HAP-1 (cell line): Measurements from ENCODE around the gene POFUT1.
"Not testable (repeated sequence)": the region's sequence is repeated elsewhere in the genome, so short reads cannot be mapped to it uniquely, and the experiment has no call there.

Experiments
- DNase-seq, 2 experiments: peaks; one replicate each; pipeline ENCODE4 v3.0.0-alpha.2; 2016 to 2020; ENCODE audit warnings: low spot score in 2 of 2
- H3K27me3 ChIP-seq: fragments of 250-450 bp; sonication (Bioruptor Pico); 2 replicates; pipeline ENCODE4 v1.5.1; 2020; ENCODE audit warnings: low read depth, mild to moderate bottlenecking, moderate library complexity
- H3K36me3 ChIP-seq: fragments of 250-450 bp; sonication (Bioruptor Pico); replicated peaks from 2 replicates; pipeline ENCODE4 v1.5.1; 2020; ENCODE audit warnings: mild to moderate bottlenecking
- H3K4me1 ChIP-seq: fragments of 250-450 bp; sonication (Bioruptor Pico); 2 replicates; pipeline ENCODE4 v1.5.1; 2020; ENCODE audit warnings: mild to moderate bottlenecking
- H3K4me3 ChIP-seq: fragments of 250-450 bp; sonication (Bioruptor Pico); 2 replicates; pipeline ENCODE4 v1.5.1; 2020; ENCODE audit warnings: mild to moderate bottlenecking, moderate library complexity
- H3K9me3 ChIP-seq: fragments of 250-450 bp; sonication (Bioruptor Pico); 2 replicates; pipeline ENCODE4 v1.5.1; 2020; ENCODE audit warnings: mild to moderate bottlenecking, moderate library complexity
- in situ Hi-C: fragments of 300-500 bp; cut with MboI; formaldehyde crosslinking; loops from 3 replicates; pipeline ENCODE4 v1.14.3; 2020; ENCODE audit warnings: low sequenced_read_pairs, inconsistent platforms, mixed read lengths

POFUT1 gene

DNA sequence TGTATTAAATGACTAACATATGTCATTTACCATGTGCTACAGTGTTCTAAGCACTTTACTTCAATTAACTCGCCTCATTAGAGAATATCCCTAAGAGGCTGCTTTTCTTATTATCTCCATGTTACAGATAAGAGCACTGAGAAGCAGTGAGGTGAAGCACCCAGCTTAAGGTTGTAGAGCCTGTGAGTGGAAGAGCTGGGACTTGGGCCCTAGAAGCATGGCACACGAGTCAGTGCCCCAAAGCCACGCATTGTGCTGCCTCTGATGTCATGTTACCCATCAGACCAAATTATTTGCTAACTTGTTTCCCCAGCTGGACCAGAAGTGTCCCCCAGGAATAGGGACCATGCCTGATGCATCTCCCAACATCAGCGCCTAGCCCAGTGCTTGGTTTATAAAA is 34.1 kb downstream of the POFUT1 start:
- Histone ChIP-seq H3K27me3 (0 out of 2 replicates have a peak, but pooled peaks cover 3% of the 10 kb centered on the region), H3K9me3 (no peaks in the 10 kb centered on the region), H3K36me3 (peaks cover 1% of the 10 kb centered on the region; the same call in 1 of the 2 replicates), H3K4me3 (no peak overlapping the region), H3K4me1 (peaks cover 10% of the 10 kb centered on the region)
- in situ Hi-C loops: no loop called here
- DNase-seq: no peak

DNA sequence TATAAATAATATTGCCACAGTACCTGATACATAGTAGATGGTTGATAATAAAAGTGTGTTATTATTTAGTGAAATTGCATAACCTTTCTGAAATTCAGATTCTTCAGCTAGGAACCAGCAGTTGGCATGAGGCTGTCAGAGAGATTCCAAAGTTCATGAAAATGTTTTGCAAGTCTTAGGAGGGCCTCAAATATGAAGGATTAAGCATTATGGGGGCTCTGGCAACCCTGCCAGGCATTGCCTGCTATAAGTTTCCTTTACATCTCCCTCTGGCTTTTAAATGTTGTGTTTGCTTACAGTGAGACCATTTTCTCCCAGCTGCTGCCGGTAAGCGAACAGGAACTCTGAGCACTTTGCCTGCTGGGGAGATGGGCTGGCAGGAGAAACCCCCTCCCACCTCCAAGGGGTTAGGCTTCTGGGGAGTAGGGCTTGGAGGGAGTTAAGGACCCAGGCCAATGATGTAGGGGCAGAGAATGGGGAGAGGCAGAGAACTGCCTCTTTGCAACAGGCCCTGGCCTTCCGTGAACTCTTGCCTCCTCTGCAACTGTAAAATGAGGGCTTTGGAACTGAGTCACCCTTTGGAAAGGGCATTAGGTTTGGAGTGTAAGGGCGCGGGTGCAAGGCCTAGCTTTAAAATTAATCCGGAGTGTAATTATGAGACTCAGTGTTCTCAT is 36.6 kb downstream of the POFUT1 start:
- H3K4me1 ChIP-seq: peaks cover 10% of the 10 kb centered on the region
- no peaks in the 10 kb centered on the region for H3K36me3 ChIP-seq
- H3K4me3 ChIP-seq: no peak overlapping the region
- H3K27me3 ChIP-seq: 0 out of 2 replicates have a peak, but pooled peaks cover 3% of the 10 kb centered on the region
- in situ Hi-C loops: no loop called here
- H3K9me3 ChIP-seq: no peaks in the 10 kb centered on the region
- DNase-seq: no peak

DNA sequence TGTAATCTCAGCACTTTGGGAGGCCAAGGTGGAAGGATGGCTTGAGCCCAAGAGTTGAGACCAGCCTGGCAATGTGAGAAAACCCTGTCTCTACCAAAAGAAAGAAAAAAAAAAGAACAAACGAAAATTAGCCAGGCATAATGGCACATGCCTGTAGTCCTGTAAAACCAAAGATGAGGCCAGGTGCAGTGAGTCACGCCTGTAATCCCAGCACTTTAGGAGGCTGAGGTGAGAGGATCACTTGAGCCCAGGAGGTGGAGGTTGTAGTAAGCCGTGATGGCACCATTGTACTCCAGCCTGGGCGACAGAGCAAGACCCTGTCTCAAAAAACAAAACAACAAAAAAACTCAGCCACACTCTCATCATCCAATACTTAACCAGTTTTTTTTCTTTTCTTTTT is 37.3 kb downstream of the POFUT1 start:
- H3K27me3 ChIP-seq: 0 out of 2 replicates have a peak, but pooled peaks cover 3% of the 10 kb centered on the region
- no peak overlapping the region for H3K4me3 ChIP-seq
- H3K36me3 ChIP-seq: no peaks in the 10 kb centered on the region
- in situ Hi-C loops: no loop called here
- peaks cover 7% of the 10 kb centered on the region for H3K4me1 ChIP-seq
- no peaks in the 10 kb centered on the region for H3K9me3 ChIP-seq
- no peak for DNase-seq

DNA sequence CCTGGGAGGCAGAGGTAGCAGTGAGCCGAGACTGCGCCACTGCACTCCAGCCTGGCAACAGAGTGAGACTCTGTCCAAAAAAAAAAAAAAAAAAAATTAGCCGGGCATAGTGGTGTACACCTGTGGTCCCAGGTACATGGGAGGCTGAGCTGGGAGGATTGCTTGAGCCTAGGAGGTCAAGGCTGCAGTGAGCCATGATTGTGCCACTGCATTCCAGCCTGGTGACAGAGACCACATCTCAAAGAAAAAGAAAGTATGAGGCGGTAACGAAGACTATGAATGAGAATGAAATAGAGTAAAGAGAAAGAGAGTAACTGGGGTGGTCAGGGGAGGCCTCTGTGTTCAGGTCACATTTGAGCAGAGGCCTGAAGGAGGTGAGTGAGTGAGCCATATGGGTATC is 38.5 kb downstream of the POFUT1 start:
- H3K36me3 ChIP-seq, H3K4me1 ChIP-seq, H3K4me3 ChIP-seq, in situ Hi-C loops, H3K9me3 ChIP-seq, DNase-seq, H3K27me3 ChIP-seq: not testable (repeated sequence)

DNA sequence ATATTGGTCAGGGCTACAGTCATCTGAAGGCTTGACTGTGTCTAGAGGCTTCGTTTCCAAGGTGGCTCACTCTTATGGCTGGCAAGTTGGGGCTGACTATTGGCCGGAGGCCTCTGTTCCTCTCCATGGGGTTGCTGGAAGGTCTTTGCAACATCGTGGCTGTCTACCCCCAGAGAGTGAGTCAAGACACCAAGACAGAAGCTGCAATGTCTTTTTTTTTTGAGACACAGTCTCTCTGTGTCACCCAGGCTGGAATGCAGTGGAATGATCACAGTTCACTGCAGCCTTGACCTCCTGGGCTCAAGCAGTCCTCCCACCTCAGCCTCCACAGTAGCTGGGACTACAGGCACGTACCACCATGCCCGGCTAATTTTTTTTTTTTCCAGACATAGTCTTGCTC is 40.4 kb downstream of the POFUT1 start:
- H3K4me1 ChIP-seq: no peaks in the 10 kb centered on the region
- DNase-seq: no peak
- H3K4me3 ChIP-seq: no peak overlapping the region
- in situ Hi-C loops: no loop called here
- no peaks in the 10 kb centered on the region for H3K27me3 ChIP-seq
- H3K9me3 ChIP-seq: no peaks in the 10 kb centered on the region
- no peaks in the 10 kb centered on the region for H3K36me3 ChIP-seq

DNA sequence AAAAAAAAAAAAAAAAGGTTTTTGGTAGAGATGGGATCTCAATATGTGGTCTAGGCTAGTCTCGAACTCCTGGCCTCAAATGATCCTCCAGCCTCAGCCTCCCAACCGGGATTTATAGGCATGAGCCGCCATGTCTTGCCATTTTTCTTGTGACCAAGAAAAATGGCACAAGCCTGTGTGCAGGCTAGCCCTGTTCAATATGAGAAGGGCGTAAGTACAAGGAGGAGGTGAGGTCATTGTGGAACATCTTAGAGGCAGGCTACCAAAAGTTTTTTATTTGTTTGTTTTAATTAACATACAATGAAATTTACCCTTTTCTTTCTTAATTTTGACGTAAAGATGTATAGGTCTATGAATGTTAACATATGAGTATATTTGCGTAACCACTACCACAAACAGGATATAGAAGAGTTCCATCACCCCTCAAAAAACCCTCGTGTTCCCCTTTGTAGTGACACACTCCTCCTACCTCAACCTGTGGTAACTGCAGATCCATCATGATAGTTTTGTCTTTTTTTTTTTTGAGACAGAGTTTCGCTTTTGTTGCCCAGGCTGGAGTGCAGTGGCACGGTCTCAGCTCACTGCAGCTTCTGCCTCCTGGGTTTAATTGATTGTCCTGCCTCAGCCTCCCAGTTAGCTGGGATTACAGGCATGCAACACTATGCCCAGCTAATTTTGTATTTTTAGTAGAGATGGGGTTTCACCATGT is 41.5 kb downstream of the POFUT1 start:
- Histone ChIP-seq H3K27me3 (no peaks in the 10 kb centered on the region), H3K4me3 (no peak overlapping the region), H3K36me3 (no peaks in the 10 kb centered on the region), H3K4me1 (no peaks in the 10 kb centered on the region), H3K9me3 (no peaks in the 10 kb centered on the region)
- DNase-seq: no peak
- in situ Hi-C loops: no loop called here

DNA sequence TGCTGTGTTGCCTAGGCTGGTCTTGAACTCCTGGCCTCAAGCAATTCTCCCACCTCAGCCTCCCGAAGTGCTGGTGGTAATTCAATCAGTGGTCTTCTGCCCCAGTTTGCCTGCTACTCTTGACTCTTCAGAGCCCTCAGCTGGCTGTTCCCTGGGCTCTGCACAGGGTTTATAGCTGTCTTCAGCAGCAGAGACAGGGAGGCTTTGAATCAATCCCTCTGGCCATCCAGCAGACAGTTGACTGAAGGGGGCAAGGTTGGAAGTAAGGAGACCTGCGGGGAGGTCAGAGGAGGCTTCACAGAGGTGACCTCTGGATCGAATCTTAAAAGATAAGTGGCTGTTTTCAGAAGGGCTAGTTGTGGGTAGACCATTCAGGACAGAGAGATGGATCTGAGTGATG is 43.8 kb downstream of the POFUT1 start:
- Histone ChIP-seq H3K27me3 (no peaks in the 10 kb centered on the region), H3K4me3 (no peak overlapping the region), H3K9me3 (no peaks in the 10 kb centered on the region), H3K4me1 (no peaks in the 10 kb centered on the region), H3K36me3 (no peaks in the 10 kb centered on the region)
- no peak for DNase-seq
- in situ Hi-C loops: no loop called here

DNA sequence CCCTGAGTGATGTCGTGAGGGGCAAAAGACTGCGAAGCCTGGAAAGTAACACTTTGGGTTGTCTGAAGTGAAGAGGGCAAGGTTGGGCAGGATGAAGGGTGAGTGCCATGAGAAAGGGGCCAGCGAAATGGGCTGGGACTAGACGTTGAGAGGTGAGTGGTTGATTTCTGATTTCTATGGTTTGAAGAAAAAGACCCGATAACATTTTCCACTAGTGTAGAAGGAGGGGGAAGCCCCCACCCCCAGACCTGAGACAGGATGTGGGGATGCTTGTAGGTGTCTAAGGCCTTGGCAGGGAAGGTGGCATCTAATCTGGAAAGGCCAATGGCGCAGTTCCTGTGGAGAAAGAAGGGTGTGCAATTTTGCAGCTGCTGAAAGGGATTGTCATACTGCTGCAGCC is 44.5 kb downstream of the POFUT1 start:
- no peak for DNase-seq
- in situ Hi-C loops: no loop called here
- no peak overlapping the region for H3K4me3 ChIP-seq
- H3K4me1 ChIP-seq: no peaks in the 10 kb centered on the region
- H3K9me3 ChIP-seq: no peaks in the 10 kb centered on the region
- H3K36me3 ChIP-seq: no peaks in the 10 kb centered on the region
- H3K27me3 ChIP-seq: no peaks in the 10 kb centered on the region

DNA sequence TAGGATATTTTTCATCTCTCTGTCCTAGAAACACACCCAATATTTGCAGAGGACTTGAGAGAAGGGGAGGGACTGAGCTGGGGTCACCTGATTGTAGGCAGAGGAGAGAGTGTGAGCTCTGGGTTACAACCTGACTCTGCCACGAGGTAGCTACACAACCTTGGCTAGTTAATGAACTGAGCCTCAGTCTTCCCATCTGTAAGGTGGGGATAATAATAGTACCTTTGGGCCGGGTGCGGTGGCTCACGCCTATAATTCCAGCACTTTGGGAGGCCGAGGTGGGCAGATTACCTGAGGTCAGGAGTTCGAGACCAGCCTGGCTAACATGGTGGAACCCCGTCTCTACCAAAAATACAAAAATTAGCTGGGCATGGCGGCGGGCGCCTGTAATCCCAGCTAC is 53.3 kb downstream of the POFUT1 start:
- H3K4me3 ChIP-seq, DNase-seq, in situ Hi-C loops, H3K9me3 ChIP-seq, H3K27me3 ChIP-seq, H3K36me3 ChIP-seq, H3K4me1 ChIP-seq: not testable (repeated sequence)

DNA sequence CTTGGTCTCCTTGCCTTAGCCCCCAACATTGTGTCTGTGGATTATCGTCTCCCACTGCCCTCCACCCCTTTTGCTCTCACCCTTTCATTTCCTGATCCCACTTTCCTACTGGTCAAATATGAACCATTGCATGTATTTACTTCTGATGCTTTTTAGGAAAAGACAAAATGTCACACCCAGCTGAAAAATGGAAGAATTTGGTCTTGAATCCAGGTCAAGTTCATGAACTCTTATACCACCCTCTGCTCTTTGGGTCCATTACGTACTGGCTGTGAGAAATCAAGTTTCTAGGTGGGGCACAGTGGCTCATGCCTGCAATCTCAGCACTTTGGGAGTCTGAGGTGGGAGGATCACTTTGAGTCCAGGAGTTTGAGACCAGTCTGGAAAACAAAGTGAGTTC is 54.0 kb downstream of the POFUT1 start:
- Histone ChIP-seq H3K4me3 (no peak overlapping the region), H3K9me3 (no peaks in the 10 kb centered on the region), H3K36me3 (no peaks in the 10 kb centered on the region), H3K4me1 (no peaks in the 10 kb centered on the region), H3K27me3 (no peaks in the 10 kb centered on the region)
- in situ Hi-C loops: no loop called here
- DNase-seq: no peak

DNA sequence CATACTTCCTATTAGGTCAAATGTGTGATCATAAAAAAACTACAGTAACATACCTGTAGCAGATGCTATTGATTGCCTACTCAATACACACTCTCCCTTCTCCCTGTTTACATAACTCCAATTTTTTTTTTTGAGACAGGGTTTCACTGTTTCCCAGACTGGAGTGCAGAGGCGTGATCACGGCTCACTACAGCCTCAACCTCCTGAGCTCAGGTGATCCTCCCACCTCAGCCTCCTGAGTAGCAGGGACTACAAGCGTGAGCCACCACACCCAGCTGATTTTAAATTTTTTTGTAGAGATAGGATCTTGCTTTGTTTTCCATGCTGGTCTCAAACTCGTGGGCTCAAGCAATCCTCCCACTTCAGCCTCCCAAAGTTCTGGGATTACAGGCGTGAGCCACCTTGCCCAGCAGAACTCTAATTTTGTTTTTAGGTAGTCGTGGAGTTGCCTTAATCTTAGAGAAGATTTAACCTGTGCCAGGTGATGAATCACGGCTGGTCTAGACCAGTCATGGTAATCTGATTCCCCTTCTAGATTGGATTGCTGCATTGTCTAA is 55.8 kb downstream of the POFUT1 start:
- Histone ChIP-seq H3K9me3 (no peaks in the 10 kb centered on the region), H3K4me1 (no peaks in the 10 kb centered on the region), H3K36me3 (no peaks in the 10 kb centered on the region), H3K27me3 (no peaks in the 10 kb centered on the region), H3K4me3 (no peak overlapping the region)
- in situ Hi-C loops: no loop called here
- DNase-seq: no peak

DNA sequence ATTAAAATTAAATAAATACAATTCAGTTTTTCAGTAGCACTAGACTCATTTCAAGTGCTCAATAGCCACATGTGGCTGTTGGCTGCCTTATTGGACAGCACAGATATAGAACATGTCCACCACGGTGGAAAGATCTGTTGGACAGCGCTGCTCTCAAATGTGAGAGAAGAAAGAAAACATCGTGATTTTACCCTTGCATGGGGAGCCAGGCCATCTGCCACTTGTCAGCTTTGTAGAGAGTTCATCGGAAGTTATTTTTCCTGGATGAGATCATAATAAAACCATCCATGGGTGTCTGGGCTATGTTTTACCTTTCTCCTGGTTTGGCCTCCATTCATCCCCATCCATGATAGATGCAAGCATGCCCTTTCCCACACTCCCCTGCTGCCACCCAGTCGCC is 63.9 kb downstream of the POFUT1 start:
- H3K4me3 ChIP-seq: no peak overlapping the region
- in situ Hi-C loops: no loop called here
- H3K9me3 ChIP-seq: peaks cover 4% of the 10 kb centered on the region; the same call in 1 of the 2 replicates
- no peak for DNase-seq
- no peaks in the 10 kb centered on the region for H3K27me3 ChIP-seq
- no peaks in the 10 kb centered on the region for H3K36me3 ChIP-seq
- H3K4me1 ChIP-seq: no peaks in the 10 kb centered on the region

DNA sequence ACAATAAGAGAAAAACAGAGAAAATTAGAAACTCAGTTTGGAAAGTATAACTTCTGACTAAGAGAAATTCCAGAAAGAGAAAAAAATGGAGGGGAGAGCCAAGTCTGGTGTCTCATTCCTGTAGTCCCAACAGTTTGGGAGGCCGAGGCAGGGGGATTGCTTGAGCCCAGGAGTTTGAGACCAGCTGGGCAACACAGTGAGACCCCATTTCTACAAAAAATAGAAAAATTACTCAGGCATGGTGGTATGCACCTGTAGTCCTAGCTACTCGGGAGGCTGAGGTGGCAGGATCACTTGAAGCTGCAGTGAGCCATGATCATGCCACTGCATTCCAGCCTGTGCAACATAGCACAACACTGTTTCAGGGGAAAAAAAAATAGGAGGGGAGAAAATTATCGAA is 66.7 kb downstream of the POFUT1 start:
- no peaks in the 10 kb centered on the region for H3K27me3 ChIP-seq
- H3K4me1 ChIP-seq: peaks cover 10% of the 10 kb centered on the region
- in situ Hi-C loops: no loop called here
- H3K9me3 ChIP-seq: peaks cover 4% of the 10 kb centered on the region; the same call in 1 of the 2 replicates
- no peak for DNase-seq
- H3K36me3 ChIP-seq: no peaks in the 10 kb centered on the region
- no peak overlapping the region for H3K4me3 ChIP-seq

DNA sequence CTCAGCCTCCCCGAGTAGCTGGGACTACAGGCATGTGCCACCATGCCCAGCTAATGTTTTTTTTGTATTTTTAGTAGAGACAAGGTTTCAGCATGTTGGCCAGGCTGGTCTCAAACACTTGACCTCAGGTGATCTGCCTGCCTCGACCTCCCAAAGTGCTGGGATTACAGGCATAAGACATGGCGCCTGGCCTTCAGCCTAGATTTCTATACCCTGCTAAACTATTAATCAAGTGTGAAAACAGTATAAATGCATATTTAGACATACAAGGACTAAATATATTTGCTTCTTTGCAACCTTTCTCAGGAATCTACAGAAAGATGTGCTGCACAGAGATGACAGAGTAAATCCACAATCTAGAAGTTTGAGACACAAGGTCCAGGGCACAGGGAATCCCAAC is 67.5 kb downstream of the POFUT1 start:
- H3K36me3 ChIP-seq, in situ Hi-C loops, H3K27me3 ChIP-seq, H3K4me3 ChIP-seq, H3K9me3 ChIP-seq, DNase-seq: not testable (repeated sequence)
- peaks cover 10% of the 10 kb centered on the region for H3K4me1 ChIP-seq
